Stimulated activated CD8-positive, alpha-beta memory T cell treated with anti-CD3 and anti-CD28 coated beads, Interleukin-15, amount 100 ng/mL, for 4 hours (primary cell): ENCODE measurements around the gene TNIK.

Experiments used
- DNase-seq, 2 donors: peaks; one replicate each; pipeline ENCODE4 v3.0.0-alpha.2; 2020; ENCODE audit warnings: low read depth in 2 of 2

The TNIK gene

DNA sequence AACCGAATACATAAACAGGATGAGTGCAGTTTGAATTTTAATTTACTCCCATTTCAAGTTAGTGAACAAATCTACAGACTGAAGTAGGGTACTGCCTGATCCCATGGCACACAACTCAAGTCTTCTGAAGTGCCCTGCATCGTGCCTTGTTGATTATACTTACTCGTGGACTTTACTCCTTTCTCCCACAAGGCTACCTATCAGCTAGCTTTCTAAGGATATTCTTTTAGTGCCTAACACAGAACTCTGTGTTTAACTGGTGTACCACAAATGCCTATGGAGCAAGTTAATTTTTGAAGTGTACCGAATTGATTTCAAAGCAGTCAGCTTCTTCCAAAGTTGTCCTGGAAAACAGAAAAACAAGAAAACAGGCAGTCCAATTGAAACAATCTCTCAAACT, 119.8 kb downstream of the TNIK start:
- DNase-seq: no peak

DNA sequence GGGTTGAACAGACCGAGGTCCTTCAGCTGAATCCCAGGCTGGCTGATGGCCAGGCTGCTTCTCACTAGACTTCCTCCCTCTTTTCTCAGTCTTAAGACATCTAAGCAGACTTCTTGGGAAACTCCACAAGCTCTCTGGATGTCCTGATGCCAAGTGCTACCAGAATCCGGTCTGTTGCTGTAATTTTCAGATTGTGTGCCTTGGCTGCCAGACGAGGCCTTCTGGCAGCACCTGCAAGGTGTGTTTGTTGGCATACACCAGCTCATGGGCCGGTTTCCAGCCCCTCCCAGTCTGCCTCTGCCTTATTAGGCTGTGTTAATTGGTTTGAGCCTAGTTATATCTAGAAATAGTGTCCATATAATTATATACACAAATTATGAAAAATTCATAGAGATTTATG, 120.6 kb downstream of the TNIK start:
- no peak for DNase-seq

- DNase-seq: no peak
These were observed 123.8 kb downstream of the TNIK start for GRCh38 chr3:171336406-171336805.

DNA sequence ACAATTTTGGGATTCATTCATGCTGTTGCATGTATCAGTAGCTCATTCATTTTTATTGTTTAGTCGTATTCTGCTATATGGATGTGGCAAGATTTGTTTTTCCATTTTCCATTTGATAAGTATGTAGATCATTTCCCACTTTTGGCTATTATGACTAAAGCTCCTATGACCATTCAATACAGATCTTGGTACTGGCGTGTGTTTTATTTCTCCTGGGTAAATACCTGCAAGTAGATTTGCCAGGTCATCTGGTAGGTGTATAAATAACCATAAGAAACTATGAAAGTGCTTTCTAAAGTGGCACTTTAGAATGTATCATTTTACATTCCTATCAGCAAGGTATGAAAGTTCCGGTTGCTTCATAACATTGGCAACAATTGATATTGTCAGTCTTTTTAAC, 124.6 kb downstream of the TNIK start:
- no peak for DNase-seq

DNA sequence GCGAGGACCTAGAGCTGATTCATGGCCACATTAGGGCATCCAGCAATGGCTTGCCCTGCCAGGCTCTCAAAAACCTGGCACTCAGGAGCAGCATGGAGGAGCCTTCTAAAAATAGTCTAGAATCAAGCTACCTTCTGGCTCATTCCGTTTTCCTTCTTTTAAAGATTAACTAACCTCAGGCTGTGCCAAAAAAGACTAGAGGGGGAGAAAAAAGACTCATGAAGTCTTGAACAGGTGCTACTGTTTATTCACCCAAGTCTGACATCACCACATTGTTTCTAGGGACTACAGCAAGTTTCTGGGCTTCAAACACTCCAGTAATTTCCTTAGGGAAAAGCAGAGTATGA, 125.8 kb downstream of the TNIK start:
- no peak for DNase-seq

DNA sequence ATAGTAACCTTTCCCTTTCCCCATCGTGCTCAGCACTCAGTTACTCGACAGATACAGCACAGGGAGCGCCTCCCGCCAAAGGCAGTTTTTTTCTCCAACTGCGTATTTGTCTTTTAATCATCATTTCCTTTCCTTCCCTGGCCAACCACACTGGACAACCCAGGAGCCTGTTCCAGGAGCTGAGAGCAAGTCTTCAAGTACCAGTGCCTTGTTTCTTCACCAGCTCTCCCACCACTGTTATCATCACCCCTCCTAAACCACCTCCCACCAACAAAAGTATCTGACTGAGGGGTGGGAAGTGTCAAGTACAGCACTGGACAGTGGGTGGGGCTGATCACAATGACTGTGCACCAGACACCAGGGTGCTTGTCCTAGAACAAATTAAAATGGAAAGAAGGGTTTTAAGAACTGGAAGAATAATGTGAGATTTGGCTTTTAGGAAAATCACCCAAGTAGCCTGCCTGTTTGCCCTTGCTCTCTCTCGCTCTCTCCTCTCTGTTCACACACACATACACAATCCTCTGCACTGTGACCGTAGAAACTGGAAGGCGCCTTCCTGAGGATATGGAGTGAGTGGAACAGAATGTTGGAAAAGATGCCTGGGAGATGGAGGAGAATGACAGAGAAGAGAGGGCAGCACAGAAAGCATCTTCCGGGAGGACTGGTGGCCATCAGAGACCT, 126.3 kb downstream of the TNIK start:
- DNase-seq: no peak

DNA sequence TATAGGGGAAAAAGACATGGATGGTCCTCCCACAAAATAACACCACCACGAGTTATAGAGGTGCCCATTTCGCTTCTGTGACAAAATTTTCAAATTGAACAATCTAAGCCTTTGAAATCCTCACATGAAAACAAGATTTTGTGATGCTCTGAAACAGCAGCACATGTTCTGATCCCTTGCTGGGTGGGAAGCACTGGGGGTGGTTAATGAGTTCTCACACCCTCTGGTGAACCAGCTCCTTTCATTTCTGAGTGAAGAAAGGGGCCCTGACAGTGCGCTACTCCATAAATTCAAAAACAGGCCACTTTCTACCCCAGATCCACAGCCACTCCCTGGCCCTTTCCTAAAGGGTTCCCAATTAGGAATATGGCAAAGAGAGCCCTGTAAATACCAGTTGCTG, 129.3 kb downstream of the TNIK start:
- no peak for DNase-seq

DNA sequence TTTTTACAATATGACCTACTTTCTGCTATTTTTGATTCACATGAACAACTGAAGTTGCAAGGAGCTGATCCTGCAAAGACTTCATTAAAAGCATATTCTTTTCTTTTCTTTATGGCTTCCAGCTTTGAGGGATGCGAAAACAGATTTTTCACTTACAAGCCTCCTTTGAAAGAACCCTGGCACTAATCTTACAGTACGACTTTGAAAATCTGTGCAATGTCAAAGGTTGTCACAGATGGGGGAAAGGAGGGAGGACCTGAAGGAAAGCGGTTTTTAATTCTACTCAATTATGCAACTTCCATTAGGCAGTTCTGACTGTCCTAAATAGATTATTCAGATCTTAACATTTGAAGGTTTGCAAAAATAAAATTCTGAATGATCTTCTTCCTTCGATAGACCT, 130.5 kb downstream of the TNIK start:
- no peak for DNase-seq

DNA sequence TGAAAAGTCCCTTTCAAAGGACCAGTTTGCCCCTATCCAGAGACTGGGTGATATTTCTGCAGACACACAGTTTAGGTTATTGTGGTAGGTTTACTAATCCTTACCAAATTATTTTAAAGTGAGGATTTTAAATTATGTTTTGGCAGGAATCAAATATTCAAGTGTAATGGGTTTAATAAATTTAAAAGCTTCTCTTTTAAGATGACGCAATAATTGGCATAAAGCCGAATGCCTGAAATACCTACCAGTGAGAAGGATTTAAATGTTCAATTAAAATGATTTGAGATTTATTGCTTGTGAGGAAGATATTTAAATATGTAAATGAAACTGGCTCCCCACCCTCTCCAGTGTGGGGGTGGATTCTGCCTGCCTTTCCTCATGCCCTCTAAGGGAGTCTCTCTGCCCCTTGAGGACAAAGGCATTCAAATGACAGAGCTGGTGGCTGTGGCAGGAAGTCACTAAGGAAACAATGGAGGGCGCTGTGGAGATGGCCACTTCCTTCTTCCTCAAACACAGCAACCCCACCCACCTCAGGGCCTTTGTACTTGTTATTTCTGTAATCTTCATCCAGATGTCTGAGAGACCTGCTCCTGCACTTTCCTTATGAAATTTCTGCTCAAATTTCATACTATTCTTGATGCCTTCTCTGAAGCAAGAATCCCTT, 131.7 kb downstream of the TNIK start:
- peak; percentile 1 to 5 for DNase-seq

DNA sequence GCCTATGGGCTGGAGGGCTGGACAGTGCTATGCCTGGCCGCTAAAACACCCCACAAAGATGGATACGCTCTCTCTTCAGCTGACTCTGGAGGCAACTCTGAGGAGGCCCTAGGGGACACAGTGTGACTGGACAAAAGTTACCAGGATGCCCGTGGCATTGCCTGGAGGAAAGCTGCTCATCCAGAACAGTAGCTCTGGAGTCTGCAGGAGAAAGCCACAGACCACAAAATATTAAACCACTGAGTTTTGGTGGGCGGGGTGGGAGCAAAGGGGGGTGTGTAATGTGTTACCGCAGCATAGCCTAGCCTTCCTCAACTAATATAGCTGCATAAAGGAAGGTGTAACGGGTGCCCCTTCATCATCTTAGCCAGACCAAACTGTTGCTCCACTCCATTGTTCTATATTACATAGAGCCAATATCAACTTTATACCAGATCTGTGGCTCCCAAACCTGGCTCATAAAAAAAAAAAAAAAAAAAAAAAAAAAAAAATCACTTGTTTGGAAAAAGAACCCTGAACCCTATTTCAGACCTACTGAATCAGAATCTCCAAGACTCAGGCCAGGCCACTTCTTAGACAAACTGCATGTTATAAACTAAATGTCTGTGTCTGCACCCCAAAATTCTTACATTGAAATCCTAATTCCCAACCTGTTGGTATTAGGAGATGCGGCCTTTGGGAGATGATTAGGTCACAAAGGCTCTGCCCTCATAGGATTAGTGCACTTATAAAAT, 132.6 kb downstream of the TNIK start:
- no peak for DNase-seq

DNA sequence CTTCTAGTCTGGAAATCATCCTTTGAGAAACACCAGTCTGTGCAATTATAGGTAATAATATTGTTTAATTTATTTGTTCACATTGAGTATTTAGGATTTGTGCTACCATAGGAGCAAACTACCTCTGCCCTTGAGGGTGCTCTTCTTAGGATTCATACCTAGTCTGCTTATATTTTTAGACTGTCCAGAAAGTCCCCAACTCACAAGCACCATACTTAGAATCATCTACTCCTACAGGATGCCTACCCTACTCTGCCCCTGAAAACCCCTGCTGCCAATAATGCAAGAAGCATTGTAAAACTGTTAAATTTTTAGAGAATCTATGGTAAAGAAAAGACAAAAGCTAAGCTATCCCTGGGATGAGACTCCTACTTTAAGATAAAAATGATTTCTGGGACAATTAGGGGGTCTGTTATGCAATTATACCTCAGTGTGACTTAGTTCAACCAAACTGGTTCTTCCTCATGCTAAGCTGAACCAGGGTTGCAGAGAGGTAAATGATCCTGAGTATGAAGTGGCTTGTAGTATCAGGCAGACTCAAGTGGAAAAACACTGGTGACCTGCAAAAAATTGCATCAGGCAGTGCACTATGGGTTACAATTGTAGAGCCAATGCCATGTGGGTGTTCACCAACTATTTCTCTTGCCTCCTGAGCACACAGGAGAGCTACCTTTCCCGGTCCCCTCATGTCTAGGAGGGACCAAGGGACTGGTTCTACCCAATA, 133.3 kb downstream of the TNIK start:
- no peak for DNase-seq

DNA sequence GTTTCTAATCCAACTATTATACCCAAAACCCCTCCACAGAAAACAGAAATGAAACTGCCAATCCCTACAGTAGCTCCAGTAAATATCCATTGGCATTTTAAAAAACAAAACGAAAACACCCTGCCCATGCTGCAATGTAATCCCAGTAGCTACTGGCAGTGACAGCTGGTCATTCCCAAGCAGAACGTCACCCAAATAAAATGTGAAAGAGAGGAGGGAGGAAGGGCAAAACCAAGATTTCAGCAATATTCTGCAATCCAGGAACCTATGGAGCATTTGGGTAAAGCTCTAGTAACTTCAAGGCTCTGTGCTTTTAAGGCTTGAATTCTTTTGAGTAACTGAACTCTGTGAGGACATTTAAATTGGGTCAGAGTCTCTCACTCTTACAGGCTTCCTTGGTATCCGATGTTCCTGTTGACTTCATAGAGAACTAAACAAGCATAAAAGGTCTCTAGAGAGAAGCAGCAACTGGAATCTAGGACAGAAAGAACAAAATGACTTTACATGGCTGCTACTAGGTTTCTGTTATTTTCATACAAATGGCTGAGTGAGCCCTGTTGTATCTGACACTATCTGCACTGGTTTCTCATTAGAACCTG, 136.2 kb downstream of the TNIK start:
- no peak for DNase-seq

DNA sequence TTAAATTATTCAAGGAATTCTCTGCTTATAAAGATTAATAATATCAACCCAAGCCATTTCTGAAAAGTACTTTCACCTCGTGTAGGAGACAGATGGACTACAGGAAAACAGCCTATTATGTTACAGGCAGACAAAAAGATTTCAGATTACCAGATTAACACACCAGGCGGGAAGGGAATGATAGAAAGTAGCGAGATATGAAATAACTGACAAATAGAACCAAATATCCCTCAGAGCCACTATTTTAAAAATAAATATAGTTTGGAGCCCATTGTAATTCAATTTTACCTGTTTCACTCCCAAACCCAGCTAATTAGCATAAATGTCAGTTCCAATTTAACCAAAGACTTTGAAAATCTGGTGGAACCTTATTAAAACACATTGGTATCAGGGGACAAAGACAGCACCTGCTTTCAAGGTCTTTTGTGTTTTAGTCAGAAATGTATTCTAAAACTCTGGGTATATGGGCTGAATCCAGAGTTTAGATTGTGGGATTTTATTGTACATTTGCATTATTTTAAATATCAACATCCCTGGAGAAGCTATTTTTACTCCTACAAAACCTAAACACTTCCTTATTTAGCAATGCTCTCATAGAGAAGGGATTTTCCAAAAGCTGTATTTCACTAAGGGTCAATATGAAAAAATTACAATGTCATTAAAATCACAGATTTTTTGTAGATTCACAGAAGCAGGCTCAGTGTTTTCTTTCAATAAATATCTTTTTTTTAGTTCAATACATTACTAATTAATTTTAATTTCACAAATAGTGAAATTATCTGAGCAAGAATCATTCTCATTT, 138.4 kb downstream of the TNIK start:
- DNase-seq: no peak

DNA sequence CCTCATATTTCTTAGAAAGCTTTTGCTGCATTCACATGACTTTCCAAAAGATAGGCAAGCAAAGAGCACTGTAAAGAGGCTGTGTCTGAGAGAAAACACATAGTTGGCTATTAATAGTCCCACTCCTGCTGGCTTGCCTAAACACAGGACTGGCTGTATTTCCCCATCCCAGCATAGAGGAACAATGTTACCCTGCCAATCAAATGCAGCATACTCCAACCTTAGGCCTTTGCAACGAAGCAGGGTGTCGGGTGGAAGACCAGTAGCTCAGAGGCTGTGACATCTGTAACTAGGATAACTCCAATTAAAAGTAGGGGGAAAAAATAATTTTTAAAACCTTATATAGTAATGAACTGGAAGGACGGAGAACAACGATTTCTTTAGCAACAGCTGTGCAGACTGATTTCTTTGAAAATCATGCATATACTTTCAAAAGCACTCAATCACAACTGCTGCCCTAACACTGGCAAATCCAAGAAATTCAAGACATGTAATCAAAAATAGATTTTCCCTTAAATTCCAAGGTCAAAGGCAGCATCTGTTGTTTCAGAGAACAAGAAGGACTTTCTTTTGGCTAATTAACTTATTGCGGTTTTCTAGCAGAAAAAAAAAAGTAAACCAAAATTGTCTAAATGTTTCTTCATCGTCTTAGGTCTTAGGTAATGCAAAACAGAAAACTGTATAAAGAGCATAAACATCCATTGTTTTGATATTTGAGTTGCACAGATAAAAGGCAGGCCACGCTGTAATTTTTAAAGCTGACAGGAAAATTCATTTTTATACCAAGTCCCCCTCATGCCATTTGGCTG, 139.3 kb downstream of the TNIK start:
- no peak for DNase-seq

DNA sequence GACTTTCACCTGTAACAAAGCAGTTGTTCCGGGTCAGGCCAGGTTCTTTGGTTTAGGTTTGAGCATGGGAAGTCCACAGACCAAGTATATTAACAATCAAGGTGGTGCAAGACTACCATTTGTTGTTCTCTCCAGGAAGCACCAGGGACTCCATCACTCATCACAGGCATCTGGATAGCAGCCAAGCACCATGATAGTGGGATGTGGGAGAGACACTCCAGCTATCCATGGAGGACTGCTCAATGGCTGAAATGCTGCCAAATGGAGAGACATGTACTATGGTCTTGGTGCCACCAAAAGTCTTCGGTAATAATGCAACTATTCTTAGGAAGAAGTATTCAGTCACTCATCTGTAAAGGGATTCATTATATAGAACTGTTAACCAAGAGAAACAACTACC, 143.0 kb downstream of the TNIK start:
- no peak for DNase-seq

- DNase-seq: no peak
These were observed 144.3 kb downstream of the TNIK start for GRCh38 chr3:171315919-171316318.

- no peak for DNase-seq
These were observed 145.1 kb downstream of the TNIK start for GRCh38 chr3:171315101-171315500.

GRCh38 chr3:171314341-171314740, 145.9 kb downstream of the TNIK start:
- no peak for DNase-seq

DNA sequence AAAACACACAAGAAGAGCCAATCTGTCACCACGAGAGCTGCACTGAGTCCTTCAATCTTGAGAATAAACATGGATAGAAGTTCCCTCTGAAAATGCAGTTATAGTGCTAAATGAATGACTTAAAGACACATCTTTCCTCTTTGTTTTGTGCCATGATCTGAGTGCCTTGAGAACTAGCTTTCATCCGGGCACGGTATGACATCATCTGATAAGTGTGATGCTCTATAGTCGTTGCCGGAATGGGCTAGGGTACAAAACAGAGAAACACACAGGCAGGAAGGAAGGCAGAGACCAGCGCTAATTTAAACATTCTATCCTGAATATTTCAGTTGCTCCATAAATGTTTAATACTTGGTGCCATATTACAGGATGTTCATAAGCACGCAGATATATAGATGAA, 146.5 kb downstream of the TNIK start:
- no peak for DNase-seq

DNA sequence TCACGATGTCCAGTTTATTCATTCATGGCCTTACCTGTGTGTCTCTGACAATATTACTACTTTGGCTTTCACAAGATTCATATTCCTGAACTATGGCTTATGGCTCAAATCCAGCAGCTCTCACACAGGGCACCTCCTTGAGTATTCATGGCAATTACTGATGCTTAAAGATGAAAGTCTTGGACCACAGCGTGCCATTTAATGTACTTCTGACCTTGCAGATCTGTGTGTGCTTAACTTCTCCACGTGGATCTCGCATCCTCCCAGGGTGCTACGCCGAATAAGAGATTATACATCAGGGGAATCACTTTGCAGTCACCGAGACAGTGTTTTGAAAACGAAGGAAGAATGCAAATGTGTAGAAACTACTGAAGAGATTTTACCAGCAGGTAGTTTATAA, 147.5 kb downstream of the TNIK start:
- DNase-seq: no peak

- DNase-seq: no peak
These were observed 148.4 kb downstream of the TNIK start for GRCh38 chr3:171311784-171312183.
